Retina (tissue), 1 donor: ENCODE measurements around the gene HCRT.

Experiments used
- DNase-seq: peaks from one replicate; pipeline ENCODE4 v3.0.0-alpha.2; 2016

The HCRT gene

DNA sequence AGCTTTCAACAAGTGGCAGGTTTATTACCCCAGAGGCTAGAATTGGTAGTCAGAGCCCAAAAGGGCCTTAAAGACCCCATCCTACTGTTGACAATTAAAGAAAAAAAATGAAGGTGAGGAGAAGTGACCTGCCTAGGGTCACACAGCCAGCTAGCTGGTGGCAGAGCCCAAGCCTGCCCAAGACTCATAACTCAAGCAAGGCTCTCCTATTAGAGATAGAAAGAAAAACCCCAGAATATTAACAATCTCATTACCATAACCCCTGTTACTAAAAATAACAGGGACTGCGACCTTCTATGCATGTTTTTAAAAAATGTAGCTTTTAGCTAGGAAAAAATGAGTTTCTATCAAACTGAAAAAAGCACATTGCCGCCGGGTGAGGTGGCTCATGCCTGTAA is 48.6 kb downstream of the HCRT start:
- DNase-seq: no peak

GRCh38 chr17:42135664-42136653 is 49.3 kb downstream of the HCRT start:
- DNase-seq: no peak

DNA sequence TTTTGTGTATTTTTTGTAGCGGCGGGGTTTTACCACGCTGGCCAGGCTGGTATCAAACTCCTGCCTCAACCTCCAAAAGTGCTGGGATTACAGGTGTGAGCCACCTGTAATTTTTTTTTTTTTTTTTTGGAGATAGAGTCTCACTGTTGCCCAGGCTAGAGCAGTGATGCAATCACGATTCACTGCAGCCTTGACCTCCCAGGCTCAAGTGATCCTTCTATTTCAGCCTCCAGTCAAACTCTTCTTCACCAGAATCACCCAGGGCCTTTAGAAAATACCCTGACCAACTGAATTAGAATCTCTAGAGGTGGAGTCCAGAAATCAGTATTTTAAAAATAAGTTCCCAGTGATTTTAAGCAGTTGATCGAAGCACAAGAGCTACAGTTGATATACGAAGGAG is 50.1 kb downstream of the HCRT start:
- DNase-seq: no peak
